ENCODE measurements around the gene KY. TPM values are rescaled to one million over a fixed set of nuclear protein-coding genes. Genes with fewer than 3 reads are reported as not detected.
A peak's percentile ranks its signal among the peaks of the same experiment; 100 is the strongest.

KY gene
- total RNA-seq, 1 donor from 2014 or later, result 0.04 TPM

- DNase-seq (ENCODE audit: low read depth), result no peak
- no peaks in the 10 kb centered on the region for H3K27me3 ChIP-seq (ENCODE audit: control insufficient read depth, insufficient read depth, low read length)
- H3K4me3 ChIP-seq (ENCODE audit: low read depth, low read length), result no peak overlapping the region
- TF ChIP-seq CTCF (IDR thresholded peaks at IDR 0.05; ENCODE audit: insufficient read depth, low read length, poor library complexity, severe bottlenecking), result peak; percentile 47
- H3K36me3 ChIP-seq (ENCODE audit: control insufficient read depth, insufficient read depth, low read length), result no peaks in the 10 kb centered on the region
Observed at GRCh38 chr3:134677196-134677986, 26.6 kb upstream of the KY start.

GRCh38 chr3:134675726-134676256, 25.0 kb upstream of the KY start:
- no peaks in the 10 kb centered on the region for H3K27me3 ChIP-seq (ENCODE audit: control insufficient read depth, insufficient read depth, low read length)
- H3K4me3 ChIP-seq (ENCODE audit: low read depth, low read length), result no peak overlapping the region
- no peaks in the 10 kb centered on the region for H3K36me3 ChIP-seq (ENCODE audit: control insufficient read depth, insufficient read depth, low read length)
- no peak for TF ChIP-seq CTCF (IDR thresholded peaks at IDR 0.05; ENCODE audit: insufficient read depth, low read length, poor library complexity, severe bottlenecking)
- DNase-seq (ENCODE audit: low read depth), result no peak

GRCh38 chr3:134672571-134672970, 21.7 kb upstream of the KY start:
- TF ChIP-seq CTCF (IDR thresholded peaks at IDR 0.05; ENCODE audit: insufficient read depth, low read length, poor library complexity, severe bottlenecking), result no peak
- DNase-seq (ENCODE audit: low read depth), result no peak
- Histone ChIP-seq H3K27me3 (ENCODE audit: control insufficient read depth, insufficient read depth, low read length) (no peaks in the 10 kb centered on the region), H3K4me3 (ENCODE audit: low read depth, low read length) (no peak overlapping the region), H3K36me3 (ENCODE audit: control insufficient read depth, insufficient read depth, low read length) (no peaks in the 10 kb centered on the region)

GRCh38 chr3:134667956-134668355, 17.1 kb upstream of the KY start:
- no peak for DNase-seq (ENCODE audit: low read depth)
- Histone ChIP-seq H3K4me3 (ENCODE audit: low read depth, low read length) (no peak overlapping the region), H3K27me3 (ENCODE audit: control insufficient read depth, insufficient read depth, low read length) (no peaks in the 10 kb centered on the region), H3K36me3 (ENCODE audit: control insufficient read depth, insufficient read depth, low read length) (no peaks in the 10 kb centered on the region)
- no peak for TF ChIP-seq CTCF (IDR thresholded peaks at IDR 0.05; ENCODE audit: insufficient read depth, low read length, poor library complexity, severe bottlenecking)

- no peak for TF ChIP-seq CTCF (IDR thresholded peaks at IDR 0.05; ENCODE audit: insufficient read depth, low read length, poor library complexity, severe bottlenecking)
- Histone ChIP-seq H3K27me3 (ENCODE audit: control insufficient read depth, insufficient read depth, low read length) (no peaks in the 10 kb centered on the region), H3K36me3 (ENCODE audit: control insufficient read depth, insufficient read depth, low read length) (no peaks in the 10 kb centered on the region), H3K4me3 (ENCODE audit: low read depth, low read length) (no peak overlapping the region)
- DNase-seq (ENCODE audit: low read depth), result no peak
Observed at GRCh38 chr3:134667406-134667805, 16.6 kb upstream of the KY start.

DNA sequence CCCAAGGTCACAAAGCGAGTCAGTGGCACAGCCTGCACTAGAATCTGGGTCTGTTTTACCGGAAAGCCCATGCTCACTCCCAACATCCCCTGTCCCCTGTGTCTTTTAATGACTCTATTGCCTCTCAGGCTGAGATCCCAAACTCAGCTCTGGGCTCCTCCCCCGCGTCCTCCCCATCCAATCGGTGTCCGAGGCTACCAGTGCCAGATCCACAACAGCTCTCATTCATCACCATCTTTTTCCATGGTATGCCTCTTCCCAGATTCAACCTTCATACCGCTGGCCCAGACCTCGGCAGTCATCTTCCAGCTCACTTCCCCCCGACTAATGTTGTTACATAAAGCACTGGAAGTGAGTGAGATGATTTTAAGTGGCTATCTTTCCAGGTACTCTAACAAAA, 16.1 kb upstream of the KY start:
- no peak overlapping the region for H3K4me3 ChIP-seq (ENCODE audit: low read depth, low read length)
- no peak for DNase-seq (ENCODE audit: low read depth)
- no peaks in the 10 kb centered on the region for H3K27me3 ChIP-seq (ENCODE audit: control insufficient read depth, insufficient read depth, low read length)
- H3K36me3 ChIP-seq (ENCODE audit: control insufficient read depth, insufficient read depth, low read length), result no peaks in the 10 kb centered on the region
- no peak for TF ChIP-seq CTCF (IDR thresholded peaks at IDR 0.05; ENCODE audit: insufficient read depth, low read length, poor library complexity, severe bottlenecking)

Data from kidney epithelial cell (primary cell).